Endothelial cell of umbilical vein (primary cell): ENCODE results near the gene TTN. TPM values are rescaled to one million over a fixed set of nuclear protein-coding genes. Genes with fewer than 3 reads are reported as not detected.

ENCODE experiments used
- BruUV-seq: library from RNA; stranded (reverse); fragments of 400-500 nt; replicated peaks from 2 replicates; lab custom pipeline; 2021; lab: Mats Ljungman, UMichigan
- CTCF ChIA-PET: fragments of 300-600, 350-600 bp; sonication (Branson Sonifier 250); formaldehyde crosslinking; loops from one replicate; lab custom pipeline; 2021; ENCODE audit warnings: antibody characterized with exemption, inconsistent platforms; lab: Charles Lee
- POLR2A ChIA-PET: fragments of 300-600, 350-600 bp; sonication (Branson Sonifier 250); formaldehyde crosslinking; loops from one replicate; lab custom pipeline; 2021; ENCODE audit warnings: antibody characterized with exemption, inconsistent platforms; lab: Charles Lee
- DNase-seq: peaks from one replicate; pipeline ENCODE4 v3.0.0-alpha.2; 2011; ENCODE audit warnings: low read depth, low spot score
- FAIRE-seq: peaks from 2 replicates; lab custom pipeline; 2011; peaks lifted over from hg19 to GRCh38; lab: Jason Lieb, UNC
- H2AFZ ChIP-seq: 2 replicates; pipeline ENCODE4 v1.6.0; 2012; ENCODE audit warnings: low read depth, low read length, control low read depth, inconsistent platforms
- H3K27ac ChIP-seq: 2 replicates; pipeline ENCODE4 v1.5.1; 2011; ENCODE audit warnings: low read depth, mild to moderate bottlenecking, control low read depth, low read length, moderate library complexity; ENCODE audit not compliant: insufficient read depth
- H3K27me3 ChIP-seq, 2 experiments: 2 replicates each; pipeline versions ENCODE4 v1.6.0 to v1.6.1; 2011; ENCODE audit warnings: low read length in 2 of 2, mixed read lengths in 1 of 2; ENCODE audit not compliant: control insufficient read depth in 2 of 2, insufficient read depth in 2 of 2
- H3K36me3 ChIP-seq, 2 experiments: 2 replicates in 1 of 2; 3 replicates in 1 of 2; pipeline ENCODE4 v1.5.1; 2011; ENCODE audit warnings: low read length in 2 of 2, mild to moderate bottlenecking in 1 of 2, moderate library complexity in 1 of 2; ENCODE audit not compliant: control insufficient read depth in 2 of 2, insufficient read depth in 2 of 2; ENCODE audit errors: extremely low read depth in 1 of 2
- H3K4me1 ChIP-seq: 3 replicates; pipeline ENCODE4 v1.5.1; 2011; ENCODE audit warnings: mild to moderate bottlenecking, low read length; ENCODE audit not compliant: control insufficient read depth, insufficient read depth; ENCODE audit errors: extremely low read depth
- H3K4me2 ChIP-seq: 2 replicates; pipeline ENCODE4 v1.6.1; 2011; ENCODE audit warnings: low read length, control low read depth, mixed read lengths; ENCODE audit not compliant: insufficient read depth
- H3K4me3 ChIP-seq, 3 experiments: fragments of 200-600 bp in 1 of 3; sonication (generic), shearing (Covaris generic) in 1 of 3; replicated peaks in 1 of 3; 2 replicates each; pipeline ENCODE4 v1.5.1; 2011 to 2016; ENCODE audit warnings: control low read depth in 3 of 3, low read length in 3 of 3, mild to moderate bottlenecking in 2 of 3, inconsistent platforms in 1 of 3, low read depth in 1 of 3, moderate library complexity in 1 of 3; ENCODE audit not compliant: insufficient read depth in 1 of 3
- H3K79me2 ChIP-seq: 2 replicates; pipeline ENCODE4 v1.6.0; 2012; ENCODE audit warnings: low read length, inconsistent platforms; ENCODE audit not compliant: control insufficient read depth, insufficient read depth
- H3K9ac ChIP-seq: replicated peaks from 2 replicates; pipeline ENCODE3; 2011; ENCODE audit warnings: low read length, control low read depth; ENCODE audit not compliant: insufficient read depth; ENCODE audit errors: extremely low read depth
- H3K9me1 ChIP-seq: replicated peaks from 3 replicates; pipeline ENCODE4 v1.6.0; 2011; ENCODE audit warnings: mild to moderate bottlenecking, low read length; ENCODE audit not compliant: control insufficient read depth, insufficient read depth; ENCODE audit errors: extremely low read depth
- H3K9me3 ChIP-seq: replicated peaks from 2 replicates; pipeline ENCODE4 v1.5.1; 2012; ENCODE audit warnings: low read length, inconsistent platforms; ENCODE audit not compliant: control insufficient read depth, insufficient read depth
- H4K20me1 ChIP-seq: replicated peaks from 2 replicates; pipeline ENCODE3; 2011; ENCODE audit warnings: mild to moderate bottlenecking, low read length; ENCODE audit not compliant: control insufficient read depth, insufficient read depth; ENCODE audit errors: extremely low read depth
- EZH2 ChIP-seq: IDR thresholded peaks from 2 replicates; pipeline ENCODE4 v1.6.1; 2012; ENCODE audit warnings: borderline replicate concordance, low read depth, mild to moderate bottlenecking, moderate library complexity, low read length, inconsistent platforms; ENCODE audit not compliant: severe bottlenecking
- FOS ChIP-seq: IDR thresholded peaks from 2 replicates; pipeline ENCODE4 v1.6.1; 2011; ENCODE audit warnings: mild to moderate bottlenecking, low read length, moderate library complexity, borderline replicate concordance; ENCODE audit not compliant: insufficient read depth
- GATA2 ChIP-seq: IDR thresholded peaks from 2 replicates; pipeline ENCODE4 v1.7.0; 2011; ENCODE audit warnings: low read depth, mild to moderate bottlenecking, moderate library complexity, mixed read lengths, low read length; ENCODE audit not compliant: insufficient read length, insufficient read depth
- JUN ChIP-seq: IDR thresholded peaks from 2 replicates; pipeline ENCODE4 v1.6.1; 2011; ENCODE audit warnings: borderline replicate concordance, low read depth; ENCODE audit not compliant: insufficient read length, insufficient read depth
- MYC ChIP-seq: IDR thresholded peaks from one replicate; pipeline ENCODE4 v1.6.1; 2011; ENCODE audit warnings: mild to moderate bottlenecking, low read depth, low read length
- POLR2A ChIP-seq: IDR thresholded peaks from 2 replicates; pipeline ENCODE4 v1.6.1; 2012; ENCODE audit warnings: low read depth, mild to moderate bottlenecking, control low read depth, low read length
- POLR2AphosphoS5 ChIP-seq: IDR thresholded peaks from 2 replicates; pipeline ENCODE4 v1.6.1; 2012; ENCODE audit warnings: low read depth, mild to moderate bottlenecking, control low read depth, low read length, moderate library complexity; ENCODE audit not compliant: insufficient read depth
- dilution Hi-C: fragments of 300-500 bp; cut with MboI; formaldehyde crosslinking; loops from one replicate; pipeline ENCODE4 v1.15.0; 2019; ENCODE audit warnings: low sequenced_read_pairs; ENCODE audit not compliant: extremely low pct_ligation_motif_present
- intact Hi-C: fragments of 100-400 bp; cut with micrococcal nuclease; formaldehyde crosslinking; loops from one replicate; pipeline ENCODE4 v1.10.0; 2022
- polyA plus RNA-seq, 4 experiments: library from polyadenylated mRNA; depleted of rRNA in 3 of 4; stranded (reverse) in 3 of 4; unstranded in 1 of 4; fragments of >200 nt; gene quantifications; 2 replicates each; pipeline versions ENCODE4 v1.2.1 to v1.2.3, GENCODE V29; 2011 to 2012; ENCODE audit warnings: missing spikeins in 1 of 4
- total RNA-seq: library from RNA; stranded (reverse); gene quantifications from 2 replicates; pipeline ENCODE4 v1.2.3, GENCODE V29; 2021
- TF ChIP-seq, protein P1 (sequence below), 2 donors: IDR thresholded peaks; 1 replicate in 1 of 2; 2 replicates in 1 of 2; pipeline ENCODE4 v1.5.1; 2011; ENCODE audit warnings: low read length in 2 of 2, mild to moderate bottlenecking in 2 of 2, moderate library complexity in 2 of 2, control low read depth in 1 of 2, inconsistent platforms in 1 of 2, low read depth in 1 of 2; ENCODE audit not compliant: insufficient read depth in 1 of 2; ENCODE audit errors: extremely low read depth in 1 of 2
- TF ChIP-seq, protein P2 (sequence below): IDR thresholded peaks from 2 replicates; pipeline ENCODE4 v1.6.1; 2011; ENCODE audit not compliant: insufficient read depth, insufficient read length

TTN gene
- total and polyA plus RNA-seq, 2 donors (not counting 3 experiments of a cell fraction or from before 2014, with no cell fraction given): 0.11 to 0.49 TPM

DNA sequence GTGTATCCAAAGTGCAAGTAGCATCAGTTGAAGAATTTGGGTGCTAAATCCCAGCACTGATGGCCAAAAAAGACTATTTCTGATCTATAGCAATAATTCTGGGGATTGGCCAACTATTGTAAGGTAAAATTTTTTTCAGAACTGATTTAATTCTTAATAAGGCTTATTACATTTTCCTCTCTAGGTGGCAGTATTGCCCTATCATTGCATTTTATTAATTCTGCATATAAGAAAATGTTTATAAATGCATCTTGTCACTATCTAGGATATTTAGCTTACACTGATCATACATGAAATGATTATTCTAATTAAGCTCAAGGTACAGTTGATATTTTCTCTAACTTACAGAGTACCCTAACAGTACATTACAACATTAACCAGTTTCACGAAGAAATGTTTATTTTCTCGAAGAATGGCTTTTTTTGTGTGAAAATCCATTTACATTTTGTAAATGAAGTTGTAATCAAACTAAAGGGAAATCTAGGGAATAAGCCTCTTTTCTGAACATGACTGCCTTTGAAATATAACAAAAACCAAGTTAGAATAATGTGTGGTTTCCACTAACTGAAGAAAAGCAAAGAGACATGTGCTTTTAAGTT is 11.0 kb downstream of the TTN start:
- DNase-seq (peak; percentile 71), FAIRE-seq (peak; percentile 37)
- no TSS peak for BruUV-seq
- Histone ChIP-seq H3K36me3 (no peaks in the 10 kb centered on the region), H3K27ac (no peak overlapping the region), H3K4me3 (no peak overlapping the region), H3K79me2 (no peaks in the 10 kb centered on the region), H3K4me2 (no peak overlapping the region), H2AFZ (no peak overlapping the region), H3K9me1 (no peaks in the 10 kb centered on the region), H3K9me3 (no peaks in the 10 kb centered on the region), H4K20me1 (no peaks in the 10 kb centered on the region), H3K9ac (no peak overlapping the region), H3K4me1 (no peaks in the 10 kb centered on the region), H3K27me3 (peaks cover 0 to 2% of the 10 kb centered on the region in 2 experiments)
- POLR2A ChIA-PET: no interaction called here
- CTCF ChIA-PET: interaction anchor here (0.6 to 5.9 kb wide), 27 partner anchors 8 to 615 kb away, joined by 3 to 94 read pairs (median 4); no protein-coding TSS in a partner anchor
- intact Hi-C loops (loop anchor here (1.0 to 5.0 kb wide), 5 partner anchors 95 to 421 kb away; no protein-coding TSS in a partner anchor), dilution Hi-C loops (no loop called here)
- TF ChIP-seq POLR2AphosphoS5: no peak
- TF ChIP-seq, protein P1, sequence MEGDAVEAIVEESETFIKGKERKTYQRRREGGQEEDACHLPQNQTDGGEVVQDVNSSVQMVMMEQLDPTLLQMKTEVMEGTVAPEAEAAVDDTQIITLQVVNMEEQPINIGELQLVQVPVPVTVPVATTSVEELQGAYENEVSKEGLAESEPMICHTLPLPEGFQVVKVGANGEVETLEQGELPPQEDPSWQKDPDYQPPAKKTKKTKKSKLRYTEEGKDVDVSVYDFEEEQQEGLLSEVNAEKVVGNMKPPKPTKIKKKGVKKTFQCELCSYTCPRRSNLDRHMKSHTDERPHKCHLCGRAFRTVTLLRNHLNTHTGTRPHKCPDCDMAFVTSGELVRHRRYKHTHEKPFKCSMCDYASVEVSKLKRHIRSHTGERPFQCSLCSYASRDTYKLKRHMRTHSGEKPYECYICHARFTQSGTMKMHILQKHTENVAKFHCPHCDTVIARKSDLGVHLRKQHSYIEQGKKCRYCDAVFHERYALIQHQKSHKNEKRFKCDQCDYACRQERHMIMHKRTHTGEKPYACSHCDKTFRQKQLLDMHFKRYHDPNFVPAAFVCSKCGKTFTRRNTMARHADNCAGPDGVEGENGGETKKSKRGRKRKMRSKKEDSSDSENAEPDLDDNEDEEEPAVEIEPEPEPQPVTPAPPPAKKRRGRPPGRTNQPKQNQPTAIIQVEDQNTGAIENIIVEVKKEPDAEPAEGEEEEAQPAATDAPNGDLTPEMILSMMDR (IDR thresholded peaks at IDR 0.05; ENCODE audit: extremely low read depth in 1 of 2, insufficient read depth in 1 of 2, low read depth in 1 of 2, low read length in 2 of 2): peak; percentile 12 to 25

DNA sequence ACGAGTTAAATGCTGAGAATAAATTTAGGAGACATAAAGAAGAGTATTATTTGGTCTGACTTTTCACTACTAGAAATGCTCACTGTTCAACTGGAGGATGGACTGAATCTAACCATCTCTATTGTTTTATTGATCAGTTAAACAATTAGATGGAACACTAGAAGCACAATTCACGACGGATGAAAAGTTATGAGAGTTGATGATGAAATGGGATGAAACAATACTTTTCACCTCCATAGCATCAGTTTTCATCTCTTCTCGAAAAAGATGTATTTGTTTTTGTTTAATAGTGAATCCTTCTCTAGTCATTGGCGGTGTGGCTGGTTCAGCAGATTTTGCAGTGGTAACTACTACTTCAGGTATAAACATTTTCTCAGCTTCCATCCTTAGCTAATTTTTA is 19.3 kb downstream of the TTN start:
- Histone ChIP-seq H3K4me3 (no peak overlapping the region), H3K9me1 (no peaks in the 10 kb centered on the region), H3K27me3 (peaks cover 0 to 4% of the 10 kb centered on the region in 2 experiments), H4K20me1 (no peaks in the 10 kb centered on the region), H3K79me2 (no peaks in the 10 kb centered on the region), H3K4me1 (no peaks in the 10 kb centered on the region), H3K36me3 (no peaks in the 10 kb centered on the region), H3K9me3 (no peaks in the 10 kb centered on the region), H3K9ac (no peak overlapping the region), H3K27ac (no peak overlapping the region), H2AFZ (no peak overlapping the region), H3K4me2 (no peak overlapping the region)
- TF ChIP-seq, protein P2, sequence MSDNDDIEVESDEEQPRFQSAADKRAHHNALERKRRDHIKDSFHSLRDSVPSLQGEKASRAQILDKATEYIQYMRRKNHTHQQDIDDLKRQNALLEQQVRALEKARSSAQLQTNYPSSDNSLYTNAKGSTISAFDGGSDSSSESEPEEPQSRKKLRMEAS: no peak
- TF ChIP-seq POLR2A (no peak), MYC (no peak), GATA2 (no peak), FOS (no peak), JUN (no peak), POLR2AphosphoS5 (no peak), EZH2 (no peak)
- TF ChIP-seq, protein P1 (IDR thresholded peaks at IDR 0.05; ENCODE audit: extremely low read depth in 1 of 2, insufficient read depth in 1 of 2, low read depth in 1 of 2, low read length in 2 of 2): no peak
- DNase-seq (no peak), FAIRE-seq (no peak)
- BruUV-seq: no TSS peak
- CTCF ChIA-PET: interaction anchor here (1.0 kb wide), 1 partner anchor 26 kb away, joined by 3 read pairs; no protein-coding TSS in a partner anchor
- intact Hi-C loops (loop anchor here (2.0 kb wide), 1 partner anchor 29 kb away; no protein-coding TSS in a partner anchor), dilution Hi-C loops (no loop called here)
- POLR2A ChIA-PET: no interaction called here
